CD4-positive, alpha-beta T cell (primary cell): Measurements from ENCODE around the gene KIF26A. TPM values are rescaled to one million over a fixed set of nuclear protein-coding genes. Genes with fewer than 3 reads are reported as not detected.

ENCODE experiments used
- ATAC-seq: fragments of 200-7000 bp; cut with Tn5 transposase; one replicate; pipeline ENCODE4 v1.10.0; 2022; ENCODE audit warnings: mild to moderate bottlenecking; ENCODE audit not compliant: poor library complexity
- CTCF ChIA-PET: fragments of 350-600 bp; sonication (Branson Sonifier 250); formaldehyde crosslinking; loops from one replicate; lab custom pipeline; 2021; ENCODE audit warnings: antibody characterized with exemption, inconsistent platforms; lab: Charles Lee
- POLR2A ChIA-PET: fragments of 350-600 bp; sonication (Branson Sonifier 250); formaldehyde crosslinking; loops from one replicate; lab custom pipeline; 2021; ENCODE audit warnings: antibody characterized with exemption, inconsistent platforms; lab: Charles Lee
- DNase-seq, 14 experiments: peaks; one replicate each; pipeline ENCODE4 v3.0.0-alpha.2; 2013 to 2020; ENCODE audit warnings: mixed read lengths in 2 of 14
- H3K27ac ChIP-seq, 2 donors: one replicate each; pipeline versions ENCODE4 v1.5.1 to v1.7.0; 2013; ENCODE audit warnings: low read length in 2 of 2, low read depth in 1 of 2, mild to moderate bottlenecking in 1 of 2
- H3K27me3 ChIP-seq, 2 experiments: 1 replicate in 1 of 2; 2 replicates in 1 of 2; pipeline versions ENCODE4 v1.6.1 to v1.7.0; 2013; ENCODE audit warnings: low read length in 2 of 2, control low read depth in 1 of 2, mild to moderate bottlenecking in 1 of 2, moderate library complexity in 1 of 2; ENCODE audit not compliant: insufficient read depth in 2 of 2, control insufficient read depth in 1 of 2
- H3K36me3 ChIP-seq: one replicate; pipeline ENCODE4 v1.6.1; 2013; ENCODE audit warnings: low read length, control low read depth; ENCODE audit not compliant: insufficient read depth
- H3K4me1 ChIP-seq: one replicate; pipeline ENCODE4 v1.6.1; 2013; ENCODE audit warnings: low read length, control low read depth; ENCODE audit not compliant: insufficient read depth
- H3K4me3 ChIP-seq: one replicate; pipeline ENCODE4 v1.5.1; 2013; ENCODE audit warnings: mild to moderate bottlenecking, low read length, moderate library complexity
- H3K9me3 ChIP-seq, 2 experiments: 1 replicate in 1 of 2; 2 replicates in 1 of 2; pipeline versions ENCODE4 v1.6.1 to v1.7.0; 2013; ENCODE audit warnings: low read length in 2 of 2, mild to moderate bottlenecking in 2 of 2, control low read depth in 1 of 2, moderate library complexity in 1 of 2; ENCODE audit not compliant: control insufficient read depth in 1 of 2, insufficient read depth in 1 of 2
- H3K27ac Mint-ChIP-seq: one replicate; pipeline ENCODE4 v1.8.0; 2020; ENCODE audit warnings: mixed read lengths
- H3K27me3 Mint-ChIP-seq: one replicate; pipeline ENCODE4 v1.8.0; 2021; ENCODE audit warnings: mixed read lengths
- H3K36me3 Mint-ChIP-seq: one replicate; pipeline ENCODE4 v1.8.0; 2021; ENCODE audit warnings: low read depth, mixed read lengths
- H3K4me1 Mint-ChIP-seq: one replicate; pipeline ENCODE4 v1.8.0; 2021; ENCODE audit warnings: low read depth, mixed read lengths
- H3K4me3 Mint-ChIP-seq: one replicate; pipeline ENCODE4 v1.8.0; 2020; ENCODE audit warnings: mild to moderate bottlenecking, mixed read lengths
- H3K9me3 Mint-ChIP-seq: one replicate; pipeline ENCODE4 v1.8.0; 2020; ENCODE audit warnings: mixed read lengths
- CTCF ChIP-seq: fragments of 200-600 bp; IDR thresholded peaks from one replicate; pipeline ENCODE4 v1.8.0; 2022; ENCODE audit warnings: antibody characterized with exemption, mild to moderate bottlenecking
- intact Hi-C, 2 experiments: fragments of 100-400 bp; cut with DNase I in 1 of 2; cut with micrococcal nuclease in 1 of 2; formaldehyde crosslinking; loops; one replicate each; pipeline versions ENCODE4 v1.15.1 to v1.9.0; 2023 to 2025; cut with DNase I, micrococcal nuclease
- total RNA-seq, 174 experiments: library from RNA in 2 of 174; stranded (reverse) in 2 of 174; gene quantifications; one replicate each; pipeline ENCODE4 v1.2.3 and lab custom pipeline; 2021 to 2026

Gene KIF26A
- total RNA-seq, 2 experiments from 2014 or later: 0.25 to 0.31 TPM

- H3K4me1 Mint-ChIP-seq: peaks cover 5% of the 10 kb centered on the region
- intact Hi-C loops: no loop called here
Observed at GRCh38 chr14:104096318-104096717, 42.1 kb upstream of the KIF26A start.

GRCh38 chr14:104096751-104097700 lies 41.4 kb upstream of the KIF26A start:
- POLR2A ChIA-PET: no interaction called here

More at GRCh38 chr14:104096318-104096717, 42.1 kb upstream of the KIF26A start:
- ChIA-PET POLR2A (no interaction called here), CTCF (interaction anchor here (3.1 kb wide), 1 partner anchor 18 kb away, joined by 13 read pairs; no protein-coding TSS in a partner anchor)
- DNase-seq (no peak), ATAC-seq (no peak)
- no peaks in the 10 kb centered on the region for H3K36me3 Mint-ChIP-seq
- H3K27me3 ChIP-seq: no peaks in the 10 kb centered on the region
- H3K4me3 ChIP-seq: no peak overlapping the region
- H3K27ac Mint-ChIP-seq: no peak overlapping the region
- H3K9me3 ChIP-seq: no peaks in the 10 kb centered on the region
- H3K27me3 Mint-ChIP-seq: peaks cover 4% of the 10 kb centered on the region
- no peaks in the 10 kb centered on the region for H3K36me3 ChIP-seq
- no peak overlapping the region for H3K4me3 Mint-ChIP-seq
- H3K9me3 Mint-ChIP-seq: no peaks in the 10 kb centered on the region
- H3K4me1 ChIP-seq: peaks cover 11% of the 10 kb centered on the region
- H3K27ac ChIP-seq: no peak overlapping the region
- no peak for TF ChIP-seq CTCF

More at GRCh38 chr14:104096751-104097700, 41.4 kb upstream of the KIF26A start:
- DNase-seq: no peak
- Mint-ChIP-seq H3K4me3 (no peak overlapping the region), H3K4me1 (peaks cover 5% of the 10 kb centered on the region), H3K27me3 (peaks cover 4% of the 10 kb centered on the region), H3K27ac (no peak overlapping the region), H3K9me3 (no peaks in the 10 kb centered on the region), H3K36me3 (no peaks in the 10 kb centered on the region)
- H3K27me3 ChIP-seq: no peaks in the 10 kb centered on the region
- ATAC-seq: no peak
- no peak overlapping the region for H3K4me3 ChIP-seq
- H3K27ac ChIP-seq: no peak overlapping the region
- intact Hi-C loops: no loop called here
- H3K9me3 ChIP-seq: no peaks in the 10 kb centered on the region
- H3K36me3 ChIP-seq: no peaks in the 10 kb centered on the region
- CTCF ChIA-PET: no interaction called here
- TF ChIP-seq CTCF: no peak
- peaks cover 11% of the 10 kb centered on the region for H3K4me1 ChIP-seq
